ENCODE results near the gene PGLYRP4.

Gene PGLYRP4

DNA sequence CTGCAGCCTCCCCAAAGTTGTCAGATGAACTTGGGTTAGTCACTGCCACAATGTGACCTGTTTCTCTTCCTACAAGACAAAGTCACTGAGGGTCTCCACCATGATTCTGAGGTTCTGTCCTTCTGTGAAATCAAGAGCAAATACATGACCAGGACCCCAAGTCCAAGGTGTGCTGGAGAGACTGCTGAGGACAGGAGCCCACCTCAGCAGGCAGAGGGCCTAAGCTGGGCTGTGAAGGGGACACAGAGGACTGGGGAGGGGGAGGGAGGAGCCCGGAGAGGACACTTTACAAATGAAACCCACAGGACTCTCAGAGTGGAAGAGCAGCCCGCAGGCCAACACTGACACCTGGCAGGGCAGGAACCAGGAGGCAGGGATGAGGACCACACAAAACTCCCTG lies 39.2 kb downstream of the PGLYRP4 start:
- H3K36me3 ChIP-seq (ENCODE audit: control insufficient read depth, insufficient read depth, low read length): no peaks in the 10 kb centered on the region
- no peak for TF ChIP-seq CTCF (IDR thresholded peaks at IDR 0.05; ENCODE audit: insufficient read depth, low read length, poor library complexity, severe bottlenecking)
- peaks cover 1% of the 10 kb centered on the region; the same call in 1 of the 2 replicates for H3K27me3 ChIP-seq (replicated peaks; ENCODE audit: control insufficient read depth, insufficient read depth, low read length)

DNA sequence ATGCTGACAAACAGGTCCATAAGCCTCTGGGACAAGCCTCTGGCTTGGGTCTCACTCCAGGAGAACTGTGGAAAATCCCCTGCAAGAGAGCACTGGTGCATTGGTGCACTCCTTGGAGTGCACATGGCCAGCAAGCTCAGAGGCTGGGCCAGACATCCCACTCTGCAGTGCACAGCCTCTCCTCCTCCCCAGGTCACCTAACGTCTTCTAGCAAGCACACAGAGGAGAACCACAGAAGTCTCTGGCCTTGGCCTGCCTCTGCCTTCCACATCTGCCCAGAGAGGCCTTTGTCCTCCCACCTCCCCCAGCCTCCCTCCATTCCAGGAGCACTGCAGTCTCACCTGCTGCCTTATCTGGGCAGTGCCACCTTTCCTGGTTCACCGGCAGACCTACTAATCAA lies 40.1 kb downstream of the PGLYRP4 start:
- no peak for TF ChIP-seq CTCF (IDR thresholded peaks at IDR 0.05; ENCODE audit: insufficient read depth, low read length, poor library complexity, severe bottlenecking)
- Histone ChIP-seq H3K27me3 (replicated peaks; ENCODE audit: control insufficient read depth, insufficient read depth, low read length) (peaks cover 1% of the 10 kb centered on the region; the same call in 1 of the 2 replicates), H3K4me3 (replicated peaks; ENCODE audit: low read depth, low read length) (no peak overlapping the region), H3K36me3 (ENCODE audit: control insufficient read depth, insufficient read depth, low read length) (no peaks in the 10 kb centered on the region)
- DNase-seq (ENCODE audit: extremely low read depth, insufficient read length): no peak

More for the DNA sequence above, 39.2 kb downstream of the PGLYRP4 start:
- DNase-seq (ENCODE audit: extremely low read depth, insufficient read length): no peak
- no peak overlapping the region for H3K4me3 ChIP-seq (replicated peaks; ENCODE audit: low read depth, low read length)

DNA sequence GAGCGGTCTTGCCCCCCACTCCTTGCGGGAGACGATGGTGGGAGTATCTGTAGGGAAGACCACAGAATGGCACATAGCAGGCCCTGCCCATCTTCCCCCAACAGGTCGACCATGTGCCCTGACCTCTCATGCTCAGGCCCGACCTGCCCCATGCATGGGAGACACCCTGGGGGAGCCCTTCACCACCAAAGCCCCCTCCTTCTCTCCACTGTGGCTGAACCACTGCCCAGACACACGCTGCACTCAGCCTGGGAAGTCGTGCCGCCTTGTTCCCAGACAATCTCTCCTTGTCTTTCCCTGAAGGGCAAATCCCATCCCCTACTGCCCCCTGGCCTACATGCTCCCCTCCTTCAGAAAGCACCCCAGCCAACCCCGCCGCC lies 41.4 kb downstream of the PGLYRP4 start:
- Histone ChIP-seq H3K4me3 (replicated peaks; ENCODE audit: low read depth, low read length) (no peak overlapping the region), H3K36me3 (ENCODE audit: control insufficient read depth, insufficient read depth, low read length) (no peaks in the 10 kb centered on the region), H3K27me3 (replicated peaks; ENCODE audit: control insufficient read depth, insufficient read depth, low read length) (0 out of 2 replicates have a peak, but pooled peaks cover 1% of the 10 kb centered on the region)
- DNase-seq (ENCODE audit: extremely low read depth, insufficient read length): no peak
- TF ChIP-seq CTCF (IDR thresholded peaks at IDR 0.05; ENCODE audit: insufficient read depth, low read length, poor library complexity, severe bottlenecking): no peak

DNA sequence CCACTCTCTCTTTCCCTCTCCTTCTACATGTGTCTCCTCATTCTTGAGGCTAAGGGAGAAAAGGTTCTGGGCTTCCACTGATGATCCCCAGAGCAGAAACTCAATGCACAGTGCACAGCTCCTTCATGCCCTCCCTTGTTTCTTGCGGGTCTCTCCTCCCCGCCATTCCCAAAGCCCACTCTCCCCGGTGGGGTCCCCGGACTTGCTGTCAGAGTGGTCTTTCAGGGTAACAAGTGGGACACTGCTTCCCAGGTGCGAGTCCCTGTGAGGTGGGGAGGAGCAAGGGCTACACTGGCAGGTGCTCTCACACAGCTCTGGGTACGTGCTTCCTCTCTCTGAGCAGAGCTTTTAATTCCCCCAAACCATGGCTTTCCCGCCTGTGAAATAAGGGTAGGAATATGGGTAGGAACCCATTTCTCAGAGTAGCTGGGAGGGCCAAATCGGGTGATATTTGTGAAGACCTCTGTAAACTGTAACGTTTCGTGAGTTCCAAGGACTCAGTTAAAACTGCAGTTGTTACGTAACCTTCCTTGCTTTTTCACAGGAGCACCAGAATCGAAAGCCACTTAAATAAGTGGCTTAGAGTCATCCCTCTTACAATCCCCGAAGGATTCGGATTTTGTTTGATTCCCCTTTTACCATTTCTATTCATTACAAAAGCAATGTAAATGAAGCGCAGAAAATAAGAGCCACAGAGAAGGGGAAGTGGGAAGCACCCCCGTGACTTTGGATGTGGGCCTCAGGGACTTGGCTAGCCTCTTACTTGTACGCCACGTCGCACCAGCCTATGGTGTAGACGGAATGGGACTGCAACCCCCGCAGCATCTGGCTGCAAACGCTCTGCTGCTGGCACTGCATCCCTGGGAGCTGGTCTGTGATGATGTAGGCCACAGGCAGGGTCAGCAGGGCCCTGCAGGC lies 42.1 kb downstream of the PGLYRP4 start:
- H3K36me3 ChIP-seq (ENCODE audit: control insufficient read depth, insufficient read depth, low read length): no peaks in the 10 kb centered on the region
- 0 out of 2 replicates have a peak, but pooled peaks cover 1% of the 10 kb centered on the region for H3K27me3 ChIP-seq (replicated peaks; ENCODE audit: control insufficient read depth, insufficient read depth, low read length)
- no peak for DNase-seq (ENCODE audit: extremely low read depth, insufficient read length)
- no peak for TF ChIP-seq CTCF (IDR thresholded peaks at IDR 0.05; ENCODE audit: insufficient read depth, low read length, poor library complexity, severe bottlenecking)
- H3K4me3 ChIP-seq (replicated peaks; ENCODE audit: low read depth, low read length): no peak overlapping the region

- no peak for DNase-seq (ENCODE audit: extremely low read depth, insufficient read length)
- TF ChIP-seq CTCF (IDR thresholded peaks at IDR 0.05; ENCODE audit: insufficient read depth, low read length, poor library complexity, severe bottlenecking): no peak
- H3K36me3 ChIP-seq (ENCODE audit: control insufficient read depth, insufficient read depth, low read length): no peaks in the 10 kb centered on the region
- 0 out of 2 replicates have a peak, but pooled peaks cover 1% of the 10 kb centered on the region for H3K27me3 ChIP-seq (replicated peaks; ENCODE audit: control insufficient read depth, insufficient read depth, low read length)
- H3K4me3 ChIP-seq (replicated peaks; ENCODE audit: low read depth, low read length): no peak overlapping the region
Observed at GRCh38 chr1:153305682-153306081, 43.0 kb downstream of the PGLYRP4 start.

Data from GM06990 (cell line).